Peyer's patch (tissue), 4 donors: ENCODE data around the gene TGFB1.
A peak's percentile ranks its signal among the peaks of the same experiment; 100 is the strongest.

Experiments
- CTCF ChIP-seq, 6 experiments: fragments of 450-650 bp in 4 of 6; fragments of 200-600 bp in 2 of 6; sonication (generic) in 1 of 6; IDR thresholded peaks; one replicate each; pipeline ENCODE4 v1.5.1; 2017 to 2019; ENCODE audit warnings: antibody characterized with exemption in 6 of 6, mild to moderate bottlenecking in 3 of 6, moderate library complexity in 1 of 6
- POLR2A ChIP-seq, 2 donors: fragments of 450-650 bp; IDR thresholded peaks; one replicate each; pipeline ENCODE4 v1.5.1; 2017; ENCODE audit warnings: antibody characterized with exemption in 2 of 2, mild to moderate bottlenecking in 2 of 2, moderate library complexity in 2 of 2

- TF ChIP-seq CTCF (IDR thresholded peaks at IDR 0.05) (peak in 4 of 6 experiments; percentile 41 to 46 (median 42)), POLR2A (IDR thresholded peaks at IDR 0.05) (no peak)
Measured at GRCh38 chr19:41321600-41322270, 32.0 kb downstream of the TGFB1 start.
